H1 (cell line): ENCODE measurements around the gene SLC9A3. TPM values are rescaled to one million over a fixed set of nuclear protein-coding genes. Genes with fewer than 3 reads are reported as not detected.

Experiments used
- CTCF ChIA-PET: fragments of 300-600 bp; sonication (Branson Sonifier 250); formaldehyde crosslinking; loops from one replicate; lab custom pipeline; 2021; ENCODE audit not compliant: partially characterized antibody; lab: Charles Lee
- POLR2A ChIA-PET: fragments of 300-600 bp; sonication (Branson Sonifier 250); formaldehyde crosslinking; loops from one replicate; lab custom pipeline; 2021; ENCODE audit warnings: inconsistent platforms; ENCODE audit not compliant: partially characterized antibody; lab: Charles Lee
- DNase-seq, 2 experiments: peaks; one replicate each; pipeline versions ENCODE4 v3.0.0 to v3.0.0-alpha.2; 2010 to 2022; ENCODE audit warnings: low spot score in 2 of 2, low read depth in 1 of 2, mixed read lengths in 1 of 2
- FAIRE-seq: peaks from 2 replicates; lab custom pipeline; 2011; peaks lifted over from hg19 to GRCh38; lab: Jason Lieb, UNC
- H2AFZ ChIP-seq: 2 replicates; pipeline ENCODE4 v1.8.1; 2012; ENCODE audit warnings: low read length, inconsistent platforms
- H2AK5ac ChIP-seq: 2 replicates; pipeline ENCODE4 v1.6.1; 2013; ENCODE audit warnings: low read depth, low read length
- H2BK120ac ChIP-seq: replicated peaks from 2 replicates; pipeline ENCODE3; 2013; ENCODE audit warnings: low read depth, low read length, inconsistent platforms
- H2BK12ac ChIP-seq: 2 replicates; pipeline ENCODE4 v1.6.1; 2013; ENCODE audit warnings: low read depth, low read length
- H2BK15ac ChIP-seq: 2 replicates; pipeline ENCODE4 v1.6.1; 2013; ENCODE audit warnings: low read length
- H2BK20ac ChIP-seq: 2 replicates; pipeline ENCODE4 v1.6.1; 2013; ENCODE audit warnings: low read length
- H2BK5ac ChIP-seq: 2 replicates; pipeline ENCODE4 v1.6.1; 2013; ENCODE audit warnings: low read depth, low read length
- H3K14ac ChIP-seq: 2 replicates; pipeline ENCODE4 v1.6.1; 2013; ENCODE audit warnings: inconsistent platforms; ENCODE audit not compliant: insufficient read length
- H3K18ac ChIP-seq: 2 replicates; pipeline ENCODE4 v1.6.1; 2013; ENCODE audit warnings: low read length; ENCODE audit errors: extremely low read depth
- H3K23ac ChIP-seq: 2 replicates; pipeline ENCODE4 v1.6.1; 2013; ENCODE audit warnings: inconsistent platforms; ENCODE audit not compliant: insufficient read length
- H3K23me2 ChIP-seq: 2 replicates; pipeline ENCODE4 v1.6.1; 2013; ENCODE audit warnings: low read depth, low read length
- H3K27ac ChIP-seq: 2 replicates; pipeline ENCODE4 v1.6.1; 2011; ENCODE audit warnings: low read depth, low read length, inconsistent platforms
- H3K27me3 ChIP-seq, 4 experiments: replicated peaks in 1 of 4; 1 replicate in 1 of 4; 2 replicates in 3 of 4; pipeline versions ENCODE4 v1.6.1 to v1.8.1; 2011 to 2013; ENCODE audit warnings: low read length in 3 of 4, mild to moderate bottlenecking in 3 of 4, inconsistent platforms in 2 of 4, mixed read lengths in 2 of 4, moderate library complexity in 1 of 4; ENCODE audit not compliant: control insufficient read depth in 3 of 4, insufficient read depth in 3 of 4; ENCODE audit errors: extremely low read depth in 1 of 4
- H3K36me3 ChIP-seq, 4 experiments: 2 replicates each; pipeline versions ENCODE4 v1.6.1 to v1.8.1; 2011 to 2013; ENCODE audit warnings: mild to moderate bottlenecking in 4 of 4, low read length in 3 of 4, moderate library complexity in 2 of 4, control low read depth in 1 of 4, inconsistent platforms in 1 of 4; ENCODE audit not compliant: insufficient read depth in 4 of 4, control insufficient read depth in 2 of 4
- H3K4ac ChIP-seq: replicated peaks from 2 replicates; pipeline ENCODE3; 2013; ENCODE audit warnings: low read length, low read depth, mixed read lengths, inconsistent platforms; ENCODE audit not compliant: insufficient read length
- H3K4me1 ChIP-seq, 4 experiments: replicated peaks in 1 of 4; 1 replicate in 1 of 4; 2 replicates in 3 of 4; pipeline versions ENCODE4 v1.6.1 to v1.8.1; 2011 to 2013; ENCODE audit warnings: low read length in 3 of 4, inconsistent platforms in 2 of 4, mixed read lengths in 1 of 4; ENCODE audit not compliant: insufficient read depth in 4 of 4, control insufficient read depth in 3 of 4
- H3K4me2 ChIP-seq, 2 experiments: 2 replicates each; pipeline versions ENCODE4 v1.6.1 to v1.8.1; 2011 to 2013; ENCODE audit warnings: low read depth in 2 of 2, low read length in 2 of 2, control low read depth in 1 of 2, inconsistent platforms in 1 of 2, mild to moderate bottlenecking in 1 of 2; ENCODE audit not compliant: insufficient read depth in 1 of 2
- H3K4me3 ChIP-seq, 4 experiments: fragments of 200-600, 300-600 bp in 1 of 4; sonication (generic), shearing (Covaris generic), sonication (Bioruptor Twin) in 1 of 4; 2 replicates each; pipeline versions ENCODE4 v1.5.1 to v1.8.1; 2011 to 2016; ENCODE audit warnings: low read length in 4 of 4, low read depth in 3 of 4, control low read depth in 2 of 4, inconsistent platforms in 2 of 4, mild to moderate bottlenecking in 2 of 4, mixed read lengths in 1 of 4, moderate library complexity in 1 of 4; ENCODE audit not compliant: insufficient read depth in 2 of 4; ENCODE audit errors: extremely low read depth in 1 of 4
- H3K56ac ChIP-seq: replicated peaks from 2 replicates; pipeline ENCODE3; 2013; ENCODE audit warnings: low read depth, mild to moderate bottlenecking, mixed read lengths, low read length, inconsistent platforms; ENCODE audit not compliant: insufficient read length
- H3K79me1 ChIP-seq: 2 replicates; pipeline ENCODE4 v1.6.1; 2013; ENCODE audit warnings: low read depth, low read length, control low read depth
- H3K79me2 ChIP-seq, 2 experiments: 2 replicates each; pipeline versions ENCODE4 v1.6.1 to v1.8.1; 2012 to 2013; ENCODE audit warnings: low read length in 2 of 2, mild to moderate bottlenecking in 2 of 2, inconsistent platforms in 1 of 2; ENCODE audit not compliant: insufficient read depth in 2 of 2, control insufficient read depth in 1 of 2
- H3K9ac ChIP-seq, 4 experiments: replicated peaks in 1 of 4; 1 replicate in 1 of 4; 2 replicates in 3 of 4; pipeline versions ENCODE4 v1.6.1 to v1.8.1; 2011 to 2013; ENCODE audit warnings: low read depth in 3 of 4, low read length in 3 of 4, control low read depth in 2 of 4, mild to moderate bottlenecking in 2 of 4, moderate library complexity in 2 of 4, inconsistent platforms in 1 of 4; ENCODE audit errors: extremely low read depth in 1 of 4
- H3K9me3 ChIP-seq, 2 experiments: 2 replicates each; pipeline versions ENCODE4 v1.6.1 to v1.8.1; 2012 to 2013; ENCODE audit warnings: mild to moderate bottlenecking in 2 of 2, moderate library complexity in 2 of 2, control low read depth in 1 of 2, inconsistent platforms in 1 of 2, low read depth in 1 of 2, low read length in 1 of 2, mixed read lengths in 1 of 2; ENCODE audit not compliant: insufficient read depth in 2 of 2
- H4K20me1 ChIP-seq, 2 experiments: replicated peaks in 1 of 2; 2 replicates each; pipeline versions ENCODE3 to v1.8.1; 2011 to 2013; ENCODE audit warnings: inconsistent platforms in 2 of 2, low read length in 2 of 2, mild to moderate bottlenecking in 1 of 2; ENCODE audit not compliant: insufficient read depth in 2 of 2, control insufficient read depth in 1 of 2
- H4K5ac ChIP-seq: 2 replicates; pipeline ENCODE4 v1.6.1; 2013; ENCODE audit warnings: low read length, low read depth, mixed read lengths, inconsistent platforms; ENCODE audit not compliant: insufficient read length
- H4K8ac ChIP-seq: 2 replicates; pipeline ENCODE4 v1.8.0; 2013; ENCODE audit warnings: mild to moderate bottlenecking, moderate library complexity, low read length, inconsistent platforms; ENCODE audit not compliant: insufficient read depth; ENCODE audit errors: extremely low read depth
- H4K91ac ChIP-seq: replicated peaks from 2 replicates; pipeline ENCODE3; 2013; ENCODE audit warnings: low read length, mixed read lengths, inconsistent platforms; ENCODE audit not compliant: insufficient read length
- BACH1 ChIP-seq: IDR thresholded peaks from 2 replicates; pipeline ENCODE4 v1.6.1; 2012; ENCODE audit warnings: low read length, improper control_type of control experiment
- BRCA1 ChIP-seq: IDR thresholded peaks from 2 replicates; pipeline ENCODE4 v1.6.1; 2012; ENCODE audit warnings: low read depth, low read length, improper control_type of control experiment
- CTCF ChIP-seq, 3 experiments: IDR thresholded peaks; 1 replicate in 2 of 3; 2 replicates in 1 of 3; pipeline versions ENCODE4 v1.5.1 to v1.6.1; 2011; ENCODE audit warnings: low read length in 3 of 3, mild to moderate bottlenecking in 3 of 3, inconsistent platforms in 2 of 3, low read depth in 1 of 3, moderate library complexity in 1 of 3; ENCODE audit not compliant: insufficient read depth in 1 of 3; ENCODE audit errors: control extremely low read depth in 1 of 3
- FOSL1 ChIP-seq: IDR thresholded peaks from 2 replicates; pipeline ENCODE4 v1.6.1; 2011; ENCODE audit warnings: mild to moderate bottlenecking, low read depth, low read length, moderate library complexity; ENCODE audit not compliant: insufficient read depth
- POLR2AphosphoS5 ChIP-seq: IDR thresholded peaks from 2 replicates; pipeline ENCODE4 v1.6.1; 2011; ENCODE audit warnings: low read depth, low read length
- SIRT6 ChIP-seq: IDR thresholded peaks from one replicate; pipeline ENCODE4 v1.7.1; 2012; ENCODE audit warnings: low read length, inconsistent platforms
- SIX5 ChIP-seq: IDR thresholded peaks from 2 replicates; pipeline ENCODE4 v1.6.1; 2011; ENCODE audit warnings: mild to moderate bottlenecking, low read depth, low read length
- TAF7 ChIP-seq: optimal IDR thresholded peaks from 2 replicates; pipeline ENCODE3; 2011; ENCODE audit warnings: low read depth, mild to moderate bottlenecking, inconsistent platforms, low read length, moderate library complexity, borderline replicate concordance
- TBP ChIP-seq: IDR thresholded peaks from 2 replicates; pipeline ENCODE4 v1.6.1; 2011; ENCODE audit warnings: low read depth, low read length, improper control_type of control experiment
- TCF12 ChIP-seq: IDR thresholded peaks from 2 replicates; pipeline ENCODE4 v1.6.1; 2011; ENCODE audit warnings: low read depth, mild to moderate bottlenecking, low read length
- WGBS, 2 experiments: shearing (Covaris generic) in 1 of 2; methylation state at CpG; one replicate each; pipeline versions ENCODE4 v1.1.6 to v1.1.7; 2013 to 2015; ENCODE audit warnings: low lambda C conversion rate in 2 of 2, mixed read lengths in 2 of 2, inconsistent platforms in 1 of 2, low coverage in 1 of 2, missing lambda C conversion rate in 1 of 2; ENCODE audit not compliant: insufficient replicate concordance in 2 of 2, insufficient coverage in 1 of 2, insufficient read length in 1 of 2; ENCODE audit errors: extremely low coverage in 1 of 2, missing lambda C conversion rate in 1 of 2; 5-methylcytosine and 5-hydroxymethylcytosine counted together
- polyA plus RNA-seq, 7 experiments: library from polyadenylated mRNA; depleted of rRNA in 3 of 7; stranded (reverse) in 5 of 7; unstranded in 2 of 7; fragments of >200 nt in 5 of 7; fragments of 200-250 nt in 2 of 7; gene quantifications; 1 replicate in 5 of 7; 2 replicates in 1 of 7; 4 replicates in 1 of 7; pipeline versions ENCODE4 v1.2.1 to v1.2.3, GENCODE V29; 2011 to 2013; ENCODE audit warnings: missing spikeins in 2 of 7, mixed read lengths in 2 of 7
- total RNA-seq: library from RNA; stranded (reverse); fragmentation: NEBNext Ultra II Directional; extraction: Animal tissue kit (Norgen Biotek cat#: 25700); gene quantifications from 2 replicates; pipeline ENCODE4 v1.2.1, GENCODE V29; 2021

Gene SLC9A3
- total and polyA plus RNA-seq, 2 of the 8 experiments (the other 6 are each of a cell fraction or from before 2014, with no cell fraction given): 0.95 to 1.0 TPM

DNA sequence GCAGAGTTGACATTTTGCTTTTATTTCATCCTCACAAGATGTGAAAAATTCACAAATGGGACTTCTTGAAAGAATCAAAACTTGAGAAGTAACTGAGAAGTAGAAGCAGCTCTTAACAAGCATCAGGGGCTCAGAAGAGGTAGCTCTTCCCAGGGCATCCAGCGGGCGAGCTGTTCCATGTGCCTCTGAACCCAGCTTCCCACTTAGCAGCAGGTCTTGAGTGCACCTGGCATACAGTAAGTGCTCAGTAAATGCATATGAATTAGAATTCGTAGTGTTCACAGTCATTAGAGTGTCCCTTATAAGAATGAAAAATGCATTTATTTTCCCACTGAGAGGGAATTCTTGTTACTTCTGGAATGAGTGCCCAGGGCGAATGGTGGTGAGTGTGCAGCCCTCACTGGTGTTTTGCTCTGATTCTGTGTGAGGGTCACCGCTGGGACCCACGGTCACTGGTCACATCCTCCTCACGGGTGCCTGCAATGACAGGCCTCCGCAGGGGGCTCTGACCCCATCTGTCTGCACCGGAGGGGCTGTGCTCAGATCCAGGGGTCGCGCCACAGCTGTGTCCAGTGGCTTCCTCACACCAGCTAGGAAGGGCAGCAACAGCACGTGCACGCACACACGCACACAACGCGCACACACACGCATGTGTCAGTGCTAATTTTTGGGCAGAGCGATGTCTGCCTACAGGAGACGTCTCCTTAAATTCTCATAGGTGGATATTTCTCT is 54.3 kb downstream of the SLC9A3 start:
- peaks cover 0 to 6% (median 2%) of the 10 kb centered on the region in 4 experiments; a peak in 4 of 7 replicates for H3K4me1 ChIP-seq
- H2AFZ ChIP-seq: no peak overlapping the region
- H3K79me2 ChIP-seq: no peaks in the 10 kb centered on the region
- H3K27me3 ChIP-seq: peaks cover 3 to 14% (median 9%) of the 10 kb centered on the region in 4 experiments; a peak in 6 of 7 replicates
- H3K14ac ChIP-seq: no peak overlapping the region
- no peak overlapping the region for H3K18ac ChIP-seq
- 93% methylated on average over 19 of the region's 19 CpGs; no CpG with 5 or more reads in 1 of the 2 experiments for WGBS, 2 experiments
- no peak overlapping the region for H3K27ac ChIP-seq
- H4K20me1 ChIP-seq: peaks cover 0 to 11% of the 10 kb centered on the region in 2 experiments
- FAIRE-seq (no peak), DNase-seq (no peak)
- no peak overlapping the region for H3K4me3 ChIP-seq
- H3K9ac ChIP-seq: no peak overlapping the region
- H2AK5ac ChIP-seq: no peak overlapping the region
- no peak overlapping the region for H2BK15ac ChIP-seq
- no peak overlapping the region for H4K8ac ChIP-seq
- H4K91ac ChIP-seq: no peak overlapping the region
- no peak overlapping the region for H3K4me2 ChIP-seq
- peaks cover 13% of the 10 kb centered on the region; the same call in 1 of the 2 replicates for H3K23me2 ChIP-seq
- H2BK120ac ChIP-seq: no peak overlapping the region
- no peaks in the 10 kb centered on the region; the same call in 1 of the 2 replicates for H3K79me1 ChIP-seq
- H3K36me3 ChIP-seq: peaks cover 0 to 2% (median 0%) of the 10 kb centered on the region in 4 experiments; a peak in 1 of 8 replicates
- H3K56ac ChIP-seq: no peak overlapping the region
- POLR2A ChIA-PET: no interaction called here
- no peak overlapping the region for H2BK5ac ChIP-seq
- H3K4ac ChIP-seq: no peak overlapping the region
- H3K9me3 ChIP-seq: no peaks in the 10 kb centered on the region
- H4K5ac ChIP-seq: no peak overlapping the region
- H2BK12ac ChIP-seq: no peak overlapping the region
- H2BK20ac ChIP-seq: no peak overlapping the region
- H3K23ac ChIP-seq: no peak overlapping the region
- CTCF ChIA-PET: interaction anchor here (0.9 to 1.1 kb wide), 4 partner anchors 11 to 158 kb away, joined by 3 read pairs; no protein-coding TSS in a partner anchor
- no peak for TF ChIP-seq SIRT6
- TF ChIP-seq BRCA1: no peak
- TF ChIP-seq BACH1: no peak
- TF ChIP-seq SIX5: no peak
- no peak for TF ChIP-seq TCF12
- TF ChIP-seq CTCF (IDR thresholded peaks at IDR 0.05; ENCODE audit: control extremely low read depth in 1 of 3, insufficient read depth in 1 of 3, low read depth in 1 of 3, low read length in 3 of 3): no peak
- TF ChIP-seq FOSL1: no peak
- TF ChIP-seq POLR2AphosphoS5: no peak
- no peak for TF ChIP-seq TAF7
- TF ChIP-seq TBP: no peak
